Kidney capillary endothelial cell (primary cell): ENCODE results near the gene LAYN.

Source experiments
- DNase-seq: peaks from one replicate; pipeline ENCODE4 v3.0.0-alpha.2; 2018; ENCODE audit warnings: low spot score

LAYN gene

DNA sequence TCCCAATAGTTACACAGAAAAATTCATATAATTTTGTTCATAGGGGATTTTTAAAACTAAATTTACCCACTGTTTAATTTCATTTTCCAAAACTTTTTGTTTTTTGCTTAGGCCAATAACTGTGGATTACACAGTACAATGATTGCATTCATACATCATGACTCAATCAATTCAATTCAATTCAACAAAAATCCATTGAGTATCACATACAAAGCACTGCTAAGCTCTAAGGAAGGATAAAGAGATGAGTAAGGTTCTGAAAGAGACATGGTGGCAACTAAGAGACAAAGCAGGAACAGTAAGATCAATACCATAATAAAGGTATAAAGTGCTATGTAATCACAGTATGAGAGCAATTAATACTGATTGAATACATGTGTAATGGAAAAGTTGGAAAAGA is 9.4 kb upstream of the LAYN start:
- no peak for DNase-seq

DNA sequence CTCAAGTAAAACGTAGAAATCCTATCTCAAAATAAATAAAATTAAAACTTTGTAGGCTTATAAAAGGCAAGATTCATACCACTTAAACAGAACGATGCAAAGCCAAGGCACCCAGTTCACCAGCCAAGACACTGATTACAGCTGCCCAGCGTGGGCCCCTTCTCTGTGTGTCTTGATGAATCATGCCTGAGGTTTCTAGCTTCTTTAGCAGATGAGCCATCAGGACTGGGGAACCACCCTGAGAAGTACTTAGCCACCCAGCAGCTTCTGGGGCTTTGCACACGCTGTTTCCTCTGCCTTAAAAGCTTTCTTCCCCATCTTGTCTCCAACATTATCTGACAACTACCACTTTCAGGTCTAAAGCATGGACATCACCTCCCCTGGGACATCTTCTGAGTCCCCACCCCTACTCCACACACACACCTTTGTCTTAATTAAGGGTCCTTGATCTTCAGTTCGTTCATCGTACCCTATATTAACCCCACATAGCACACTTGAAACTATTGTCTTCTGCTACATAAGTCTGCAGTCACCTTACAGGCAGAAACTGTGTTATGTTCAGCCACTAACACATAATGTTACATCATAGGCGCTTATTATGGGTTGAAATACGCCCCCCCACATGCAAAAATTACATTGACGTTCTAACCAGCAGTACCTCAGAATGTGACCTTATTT is 8.7 kb upstream of the LAYN start:
- no peak for DNase-seq

DNA sequence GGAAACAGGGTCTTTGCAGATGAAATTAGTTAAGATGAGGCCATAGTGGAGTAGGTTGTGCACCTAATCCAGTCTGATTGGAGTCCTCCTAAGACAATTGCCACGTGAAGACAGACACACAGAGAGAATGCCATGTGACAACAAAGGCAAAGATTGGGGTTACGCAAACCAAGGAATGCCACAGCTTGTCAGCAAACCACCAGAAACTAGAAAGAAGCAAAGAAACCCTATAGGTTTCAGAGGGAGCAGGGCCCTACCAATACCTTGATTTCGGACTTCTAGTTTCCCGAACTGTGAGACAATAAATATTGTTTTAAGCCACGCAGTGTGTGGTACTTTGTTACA is 8.2 kb upstream of the LAYN start:
- no peak for DNase-seq

DNA sequence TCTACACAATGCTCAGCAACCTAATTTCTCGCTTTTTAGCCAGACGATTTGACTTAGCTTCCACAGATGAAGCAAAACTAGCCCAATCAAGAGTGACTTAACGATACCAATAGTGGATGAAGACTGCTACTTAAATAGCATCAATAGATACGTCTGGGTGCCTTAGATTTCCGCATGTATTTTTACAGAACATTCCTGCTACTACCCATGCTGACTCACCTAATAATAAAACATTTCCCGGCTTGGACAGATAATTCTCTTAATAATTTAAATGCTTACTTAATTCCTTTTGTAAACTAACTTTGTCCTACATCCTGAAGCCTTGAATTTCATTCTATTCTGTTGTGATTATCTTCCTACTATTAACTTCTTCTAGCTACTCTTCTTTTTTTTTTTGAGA is 5.2 kb upstream of the LAYN start:
- no peak for DNase-seq

DNA sequence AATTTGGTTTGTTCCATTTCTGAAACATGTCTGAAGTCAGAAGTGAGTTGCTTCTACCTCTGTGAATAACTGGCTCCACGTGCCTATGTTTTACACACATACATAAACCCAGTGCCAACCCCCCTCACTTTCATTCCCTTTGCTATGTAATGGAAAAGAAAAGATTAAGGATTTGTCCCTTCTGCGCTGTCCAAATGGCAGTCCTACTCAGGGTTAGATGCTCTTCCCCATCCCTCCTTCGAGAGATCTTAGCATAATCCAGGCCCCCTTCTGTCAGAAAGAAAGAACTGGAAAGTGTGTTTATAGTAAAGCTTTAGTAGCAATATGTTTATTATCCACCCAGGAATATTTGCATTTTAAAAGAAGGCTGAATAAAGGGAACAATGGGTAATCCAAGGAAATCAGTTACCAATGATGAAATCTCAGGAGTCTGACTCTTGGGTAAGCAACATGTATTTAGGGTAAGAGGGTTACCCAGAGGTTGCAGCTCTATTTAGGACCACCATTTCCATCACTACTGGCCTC is 3.1 kb upstream of the LAYN start:
- DNase-seq: no peak

DNA sequence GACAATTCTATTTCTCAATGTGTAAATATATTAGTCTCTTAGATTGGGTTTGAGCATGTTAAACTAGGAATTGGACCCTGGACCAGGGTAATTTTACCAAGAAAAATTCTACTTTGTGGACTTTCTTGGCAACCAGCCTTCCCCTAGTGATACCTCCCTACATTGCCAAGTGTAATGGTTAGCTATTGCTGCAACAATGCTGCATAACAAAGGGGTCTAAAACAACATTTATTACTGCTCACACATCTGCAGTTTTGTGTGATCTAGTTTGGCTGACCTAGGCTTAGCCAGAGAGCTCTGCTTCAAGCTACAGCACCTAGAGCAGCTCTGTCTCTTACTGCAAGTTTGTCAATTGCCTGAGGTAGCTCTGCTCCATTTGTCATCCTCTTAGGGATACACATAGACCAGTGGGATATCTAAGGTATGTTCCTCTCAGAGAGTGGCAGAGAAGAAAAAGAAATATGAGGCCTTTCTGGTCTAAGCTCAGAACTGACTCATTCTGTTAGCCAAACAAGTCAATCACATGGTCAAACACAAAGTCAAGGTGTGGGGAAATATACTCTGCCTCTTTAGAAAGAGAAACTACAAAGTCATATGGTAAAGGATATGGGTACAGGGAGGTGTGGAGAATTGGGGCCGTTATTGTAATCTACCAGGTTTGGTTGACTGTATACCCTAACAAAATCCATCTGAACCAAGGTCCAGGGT is 2.0 kb upstream of the LAYN start:
- DNase-seq: no peak

DNA sequence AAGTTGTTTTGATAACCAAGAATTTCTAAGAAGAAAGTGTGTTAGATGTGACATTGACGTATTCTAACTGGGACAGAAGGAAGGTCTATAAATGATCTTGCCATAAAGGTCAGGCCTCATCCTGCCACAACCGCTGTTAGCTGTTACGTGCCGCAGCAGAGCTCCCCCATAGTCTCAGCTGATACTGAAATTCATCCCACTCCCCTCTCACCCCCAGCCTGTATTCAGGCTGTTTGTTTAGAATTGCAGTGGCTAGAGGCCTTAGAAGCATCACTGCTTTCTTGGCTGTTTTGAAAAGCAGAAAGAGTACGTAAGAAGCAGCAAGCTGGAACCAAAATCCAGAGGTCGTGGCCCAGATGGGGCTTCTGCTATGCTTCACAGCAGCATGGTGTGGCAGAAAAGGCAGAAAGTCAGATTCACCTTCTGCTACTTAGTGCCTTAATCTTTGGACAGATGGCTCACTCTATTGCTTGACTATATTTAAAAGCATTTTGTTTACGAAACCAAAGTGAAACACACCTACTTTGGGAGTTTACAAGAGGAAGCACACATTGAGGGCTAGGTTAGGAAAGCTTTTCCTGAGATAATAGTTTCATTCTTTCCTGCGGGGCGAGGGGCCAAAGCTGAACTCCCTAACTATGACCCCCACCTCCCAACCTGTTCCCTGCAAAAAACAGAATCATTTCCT is 950 bp upstream of the LAYN start:
- DNase-seq: no peak

DNA sequence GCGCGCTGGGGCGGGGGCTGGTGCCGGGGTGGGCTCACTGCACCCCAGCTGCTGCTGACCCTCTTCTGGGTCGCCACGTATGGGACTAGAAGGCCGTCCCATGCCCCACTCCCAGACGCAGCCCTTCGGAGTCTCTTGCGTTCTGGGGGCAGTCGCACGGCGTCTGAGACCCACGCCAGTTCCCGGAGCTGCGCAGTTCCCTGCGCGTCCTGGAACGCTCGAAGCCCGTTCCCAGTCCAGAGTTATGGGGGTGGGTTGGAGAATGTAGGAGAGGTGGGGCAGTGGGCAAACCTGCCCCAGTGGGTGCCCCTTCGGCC is 375 bp downstream of the LAYN start:
- no peak for DNase-seq

DNA sequence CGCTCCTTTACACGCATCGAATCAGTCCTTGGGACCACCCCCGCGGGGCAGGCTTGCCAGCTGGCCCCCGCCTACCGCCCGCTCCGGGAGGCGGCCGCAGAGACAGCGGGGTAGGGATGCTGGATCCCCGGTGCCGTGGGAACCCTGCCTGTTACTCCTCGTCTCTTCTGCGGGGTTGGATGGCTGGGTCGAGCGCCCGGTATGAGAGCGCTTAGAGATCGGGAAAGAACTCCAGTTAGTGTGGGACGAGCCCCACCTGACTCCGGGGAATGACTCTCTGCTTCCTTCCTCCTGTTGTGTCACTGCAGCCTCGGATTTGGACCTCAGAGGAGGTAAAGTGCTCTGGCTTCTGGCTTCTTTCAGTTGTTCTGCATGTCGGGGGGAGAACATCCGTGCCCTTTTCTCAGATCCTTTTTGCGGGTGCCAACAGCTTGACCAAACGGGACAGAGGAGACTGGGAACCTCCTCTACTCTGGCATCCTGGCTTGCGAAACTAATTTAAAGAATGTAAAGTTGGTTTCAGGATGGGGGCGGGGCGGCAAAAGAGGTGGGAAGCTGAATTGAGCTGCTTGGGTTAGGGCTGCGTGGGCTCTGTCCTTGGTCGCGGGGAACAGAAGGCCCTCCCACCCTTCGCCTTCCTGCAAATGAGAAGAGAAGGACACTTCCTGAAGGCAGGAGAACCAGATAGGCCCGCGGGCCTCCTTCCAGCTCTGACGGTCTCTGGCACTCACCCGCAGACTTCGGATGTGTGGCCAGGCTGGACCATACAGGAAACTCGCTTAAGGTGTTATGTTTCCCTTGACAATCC is 938 bp downstream of the LAYN start:
- peak; percentile 75 for DNase-seq

DNA sequence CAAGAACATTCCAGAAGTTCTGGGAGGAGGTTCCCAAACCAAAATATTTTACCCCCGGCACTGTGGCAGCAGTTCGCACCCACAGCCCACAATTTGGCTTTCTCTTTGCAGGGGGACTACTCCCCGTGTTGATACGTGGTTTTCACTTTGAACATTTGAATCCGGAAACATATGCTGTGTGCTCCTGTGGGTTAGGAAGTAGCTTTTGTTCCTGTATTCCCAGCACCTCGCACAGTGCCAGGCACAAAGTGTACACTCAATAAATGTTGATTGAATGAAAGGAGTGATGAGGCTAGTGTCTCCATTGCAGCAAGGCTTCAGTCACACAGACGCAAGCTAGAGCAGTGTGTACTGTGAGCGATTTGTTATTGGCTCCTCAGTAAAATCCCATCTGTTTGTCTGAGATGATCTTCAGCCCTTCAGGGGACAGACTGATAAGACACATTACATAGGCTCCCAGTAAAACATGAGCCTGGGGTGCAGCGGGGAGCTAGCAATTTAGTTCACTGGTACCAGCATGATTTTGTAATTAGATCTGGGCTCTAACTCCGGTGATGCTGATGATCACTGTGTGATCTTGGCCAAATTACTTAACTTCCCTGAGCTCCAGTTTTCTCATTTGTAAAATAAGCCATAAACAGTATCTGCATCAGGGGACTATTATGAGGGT is 2.2 kb downstream of the LAYN start:
- DNase-seq: no peak

DNA sequence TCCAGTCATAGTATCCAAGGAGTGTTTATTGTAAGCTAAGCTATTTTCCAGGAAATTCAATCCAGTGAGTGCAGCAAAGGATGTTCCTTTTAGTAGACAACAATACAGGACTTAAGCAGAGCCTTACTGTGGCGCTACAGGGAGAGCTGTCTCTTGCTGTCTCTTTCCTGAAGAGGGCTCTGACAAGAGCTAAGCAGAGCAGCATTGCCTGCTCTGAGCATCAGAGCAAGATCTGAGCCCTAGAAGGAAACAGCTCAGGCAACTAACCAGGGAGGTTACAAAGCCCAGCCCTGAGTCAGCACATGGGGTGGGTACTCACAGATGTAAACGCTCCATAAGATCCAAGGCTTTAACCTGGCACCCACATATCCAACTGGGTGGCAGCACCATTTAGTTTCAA is 8.0 kb downstream of the LAYN start:
- no peak for DNase-seq

DNA sequence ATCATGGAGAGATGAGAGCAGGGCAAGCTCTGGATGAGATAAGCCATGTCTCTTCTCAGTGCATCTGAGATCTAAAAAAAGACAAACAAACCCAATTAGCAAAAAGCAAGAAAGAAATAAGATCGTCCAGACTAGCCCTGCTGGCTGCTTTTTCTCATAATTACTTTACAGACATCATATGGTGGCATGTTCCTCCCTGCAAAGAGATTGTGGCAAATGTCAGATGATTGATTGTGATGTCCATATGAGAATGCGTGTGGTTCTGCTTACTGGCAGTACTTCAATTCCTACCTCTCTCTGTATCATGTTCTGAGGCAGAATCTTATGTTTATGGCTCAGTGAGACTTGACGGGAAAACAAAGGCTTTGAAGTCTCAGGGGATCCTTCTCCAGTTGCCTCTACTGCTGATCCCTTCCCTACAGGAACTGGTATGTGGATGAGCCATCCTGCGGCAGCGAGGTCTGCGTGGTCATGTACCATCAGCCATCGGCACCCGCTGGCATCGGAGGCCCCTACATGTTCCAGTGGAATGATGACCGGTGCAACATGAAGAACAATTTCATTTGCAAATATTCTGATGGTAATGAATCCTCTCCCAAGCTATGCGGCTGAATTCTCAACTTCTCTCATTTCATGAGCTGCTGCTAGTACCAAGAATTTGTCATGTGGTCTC is 8.8 kb downstream of the LAYN start:
- no peak for DNase-seq

DNA sequence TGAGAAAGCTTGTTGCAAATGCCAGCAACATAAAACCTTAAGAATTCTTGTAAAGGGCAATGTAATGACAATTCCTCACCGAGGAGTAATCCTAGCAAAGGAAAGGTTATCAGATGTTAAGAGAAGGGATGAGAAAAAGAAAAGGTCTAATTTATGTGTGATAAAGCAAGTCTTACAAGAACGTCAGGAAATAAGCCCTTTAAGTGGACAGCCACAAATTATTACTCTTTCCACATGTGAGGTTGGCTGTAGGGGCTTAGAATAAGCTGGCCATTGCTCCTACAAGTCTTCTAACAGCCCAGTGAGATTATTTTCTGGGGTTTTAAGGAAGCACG is 9.3 kb downstream of the LAYN start:
- no peak for DNase-seq

DNA sequence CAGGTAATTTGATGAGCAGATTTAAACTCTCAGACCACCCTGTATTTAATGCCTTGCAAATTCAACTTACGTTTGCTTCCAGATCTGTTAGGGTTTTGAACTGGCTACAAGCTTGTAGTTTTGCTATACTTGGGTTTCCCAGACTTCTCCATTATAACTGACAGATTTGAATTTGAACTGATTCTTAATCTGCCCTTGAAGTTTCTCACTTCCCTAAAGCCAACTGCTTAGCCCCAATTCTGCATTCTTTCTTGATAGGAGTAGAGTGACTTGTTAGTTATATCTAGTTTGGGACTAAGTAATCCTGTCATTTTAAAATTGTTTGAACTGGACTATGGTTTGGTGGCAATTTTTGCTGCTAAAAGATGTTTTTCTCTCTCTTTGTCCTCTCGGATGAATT is 9.7 kb downstream of the LAYN start:
- no peak for DNase-seq

DNA sequence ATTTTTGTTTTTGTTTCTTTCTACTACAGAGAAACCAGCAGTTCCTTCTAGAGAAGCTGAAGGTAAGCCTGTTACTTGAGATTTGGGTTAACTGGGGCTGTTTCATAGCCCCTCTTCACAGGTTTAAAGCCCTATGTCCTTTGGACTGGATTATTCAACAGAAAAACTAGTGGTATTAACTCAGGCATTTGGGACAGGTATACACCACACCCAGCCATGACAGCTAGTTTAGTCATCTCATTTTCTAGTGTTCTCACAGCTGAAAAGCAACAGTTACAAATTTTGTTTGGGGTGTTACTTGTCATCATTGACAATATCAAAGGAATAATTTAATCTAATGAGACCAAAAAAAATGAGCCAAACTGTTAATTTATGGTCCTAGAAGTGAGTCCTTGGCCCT is 14.0 kb downstream of the LAYN start:
- no peak for DNase-seq

DNA sequence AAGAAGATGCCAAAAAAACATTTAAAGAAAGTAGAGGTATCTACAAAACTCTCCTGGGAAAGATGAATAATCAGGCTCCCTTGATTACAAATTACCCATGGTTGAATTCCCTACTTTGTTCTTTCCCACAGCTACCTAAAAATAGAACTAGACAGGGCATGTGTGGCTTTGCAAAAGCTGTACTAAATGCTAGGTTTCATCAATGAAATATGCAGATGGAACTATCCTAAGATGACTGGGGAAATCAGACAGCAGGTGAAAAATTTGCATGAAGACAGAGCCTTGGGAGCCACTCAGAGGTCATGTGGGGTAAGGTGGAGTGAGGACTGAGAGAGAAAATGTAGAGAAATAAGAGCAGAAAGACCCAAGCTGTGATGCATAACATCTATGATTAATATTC is 14.7 kb downstream of the LAYN start:
- DNase-seq: no peak

DNA sequence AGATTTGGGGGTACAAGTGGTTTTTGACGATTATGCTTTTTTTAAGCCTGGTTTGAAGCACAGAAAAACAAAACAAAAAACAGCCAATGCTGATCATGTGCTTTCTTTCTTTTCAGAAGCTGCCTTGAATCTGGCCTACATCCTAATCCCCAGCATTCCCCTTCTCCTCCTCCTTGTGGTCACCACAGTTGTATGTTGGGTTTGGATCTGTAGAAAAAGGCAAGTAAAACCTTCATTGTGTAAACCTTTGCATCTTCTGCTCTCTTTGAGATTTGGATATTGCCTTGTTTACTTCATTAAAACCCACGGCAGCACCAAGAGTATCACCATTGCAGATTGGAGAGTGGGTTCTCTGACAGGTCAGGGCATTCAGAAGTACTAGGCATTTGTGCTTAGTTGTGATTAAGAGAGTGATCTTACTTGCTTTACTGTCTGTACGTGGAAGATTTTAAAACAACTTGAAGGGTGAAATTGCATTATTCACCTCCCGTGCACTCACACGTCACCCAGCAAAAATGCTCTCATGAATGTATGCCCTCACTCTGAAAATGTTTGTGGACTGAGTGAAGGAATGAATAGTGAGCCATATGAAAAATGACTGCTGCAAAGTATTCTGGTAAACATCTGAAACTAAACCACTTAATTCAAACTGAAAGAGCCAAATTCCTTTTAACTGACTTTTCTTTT is 17.0 kb downstream of the LAYN start:
- no peak for DNase-seq

DNA sequence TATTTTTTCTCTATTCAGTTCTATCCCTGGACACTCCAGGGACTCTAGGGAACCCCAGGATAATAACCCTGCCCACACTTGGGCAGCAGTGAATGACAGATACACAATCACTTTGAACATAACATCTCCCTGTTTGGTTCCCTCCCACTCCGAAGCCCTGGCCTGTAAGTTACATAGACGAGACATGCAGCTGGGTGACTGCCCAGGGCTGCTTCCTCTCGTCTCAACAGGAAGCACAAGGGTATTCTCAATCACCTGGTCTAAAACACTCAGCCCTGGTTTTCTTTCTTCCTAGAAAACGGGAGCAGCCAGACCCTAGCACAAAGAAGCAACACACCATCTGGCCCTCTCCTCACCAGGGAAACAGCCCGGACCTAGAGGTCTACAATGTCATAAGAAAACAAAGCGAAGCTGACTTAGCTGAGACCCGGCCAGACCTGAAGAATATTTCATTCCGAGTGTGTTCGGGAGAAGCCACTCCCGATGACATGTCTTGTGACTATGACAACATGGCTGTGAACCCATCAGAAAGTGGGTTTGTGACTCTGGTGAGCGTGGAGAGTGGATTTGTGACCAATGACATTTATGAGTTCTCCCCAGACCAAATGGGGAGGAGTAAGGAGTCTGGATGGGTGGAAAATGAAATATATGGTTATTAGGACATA is 19.4 kb downstream of the LAYN start:
- no peak for DNase-seq

DNA sequence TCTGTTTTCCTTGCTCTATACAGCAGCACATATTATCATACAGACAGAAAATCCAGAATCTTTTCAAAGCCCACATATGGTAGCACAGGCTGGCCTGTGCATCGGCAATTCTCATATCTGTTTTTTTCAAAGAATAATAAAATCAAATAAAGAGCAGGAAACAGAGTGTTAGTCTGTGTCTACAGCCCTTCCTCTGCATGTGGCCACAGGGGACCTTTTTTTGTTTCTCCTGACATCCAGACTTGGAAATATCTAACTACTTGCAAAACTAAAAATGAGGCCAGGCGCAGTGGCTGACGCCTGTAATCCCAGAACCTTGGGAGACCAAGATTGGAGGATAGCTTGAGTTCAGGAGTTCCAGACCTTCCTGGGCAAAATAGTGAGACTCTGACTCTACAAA is 20.3 kb downstream of the LAYN start:
- DNase-seq: no peak

DNA sequence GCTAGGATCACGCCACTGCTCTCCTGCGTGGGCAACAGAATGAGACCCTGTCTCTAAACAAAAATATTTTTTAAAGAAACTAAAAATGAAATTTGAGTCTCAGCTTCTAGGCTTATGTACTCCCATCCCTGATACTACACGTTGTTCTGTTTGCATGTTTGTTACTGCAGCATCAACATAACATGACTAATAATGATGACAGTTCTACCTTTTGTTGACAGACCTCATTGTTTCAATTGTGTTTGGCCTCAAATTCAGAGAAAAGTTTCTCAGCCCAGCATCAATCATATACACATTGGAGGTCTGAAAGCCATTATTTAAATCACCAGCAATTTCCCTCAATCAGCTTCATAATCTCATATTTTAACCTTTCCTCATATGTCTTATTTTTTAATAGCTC is 20.8 kb downstream of the LAYN start:
- DNase-seq: no peak
